Nephron (organoid): ENCODE results near the gene CAPN3.
A peak's percentile ranks its signal among the peaks of the same experiment; 100 is the strongest.

Experiments
- H3K27ac Mint-ChIP-seq, 3 experiments: 2 replicates each; pipeline ENCODE4 v1.8.0; 2020; ENCODE audit warnings: mixed read lengths in 3 of 3, mild to moderate bottlenecking in 2 of 3, moderate library complexity in 1 of 3
- H3K27me3 Mint-ChIP-seq: 2 replicates; pipeline ENCODE4 v1.8.0; 2021; ENCODE audit warnings: low read depth, mild to moderate bottlenecking, moderate library complexity, mixed read lengths
- H3K36me3 Mint-ChIP-seq: 2 replicates; pipeline ENCODE4 v1.8.0; 2020; ENCODE audit warnings: low read depth, mixed read lengths
- H3K4me1 Mint-ChIP-seq: 2 replicates; pipeline ENCODE4 v1.8.0; 2020; ENCODE audit warnings: mixed read lengths
- H3K4me3 Mint-ChIP-seq, 3 experiments: 2 replicates each; pipeline ENCODE4 v1.8.0; 2020; ENCODE audit warnings: mild to moderate bottlenecking in 3 of 3, mixed read lengths in 3 of 3, moderate library complexity in 2 of 3
- H3K9me3 Mint-ChIP-seq: 2 replicates; pipeline ENCODE4 v1.8.0; 2020; ENCODE audit warnings: mixed read lengths
- CTCF ChIP-seq, 3 experiments: fragments of 200-600 bp; sonication (generic); IDR thresholded peaks; one replicate each; pipeline ENCODE4 v1.5.0; 2021; ENCODE audit warnings: antibody characterized with exemption in 3 of 3; ENCODE audit not compliant: unreplicated experiment in 3 of 3

Gene CAPN3

GRCh38 chr15:42408178-42408577 is 48.9 kb downstream of the CAPN3 start:
- no peaks in the 10 kb centered on the region for H3K9me3 Mint-ChIP-seq
- H3K4me3 Mint-ChIP-seq: no peak overlapping the region
- H3K36me3 Mint-ChIP-seq: peaks cover 26% of the 10 kb centered on the region
- H3K4me1 Mint-ChIP-seq: peaks cover 10% of the 10 kb centered on the region
- no peak for TF ChIP-seq CTCF (IDR thresholded peaks at IDR 0.05; ENCODE audit: unreplicated experiment in 3 of 3)
- H3K27ac Mint-ChIP-seq: peak overlapping the region in 1 of 3 experiments; percentile 42
- no peaks in the 10 kb centered on the region for H3K27me3 Mint-ChIP-seq

- H3K27me3 Mint-ChIP-seq: no peaks in the 10 kb centered on the region
- no peak overlapping the region for H3K4me3 Mint-ChIP-seq
- H3K27ac Mint-ChIP-seq: no peak overlapping the region
- peaks cover 33% of the 10 kb centered on the region for H3K36me3 Mint-ChIP-seq
- peaks cover 10% of the 10 kb centered on the region for H3K4me1 Mint-ChIP-seq
- TF ChIP-seq CTCF (IDR thresholded peaks at IDR 0.05; ENCODE audit: unreplicated experiment in 3 of 3): no peak
- no peaks in the 10 kb centered on the region for H3K9me3 Mint-ChIP-seq
Measured at GRCh38 chr15:42409011-42409410, 49.7 kb downstream of the CAPN3 start.

DNA sequence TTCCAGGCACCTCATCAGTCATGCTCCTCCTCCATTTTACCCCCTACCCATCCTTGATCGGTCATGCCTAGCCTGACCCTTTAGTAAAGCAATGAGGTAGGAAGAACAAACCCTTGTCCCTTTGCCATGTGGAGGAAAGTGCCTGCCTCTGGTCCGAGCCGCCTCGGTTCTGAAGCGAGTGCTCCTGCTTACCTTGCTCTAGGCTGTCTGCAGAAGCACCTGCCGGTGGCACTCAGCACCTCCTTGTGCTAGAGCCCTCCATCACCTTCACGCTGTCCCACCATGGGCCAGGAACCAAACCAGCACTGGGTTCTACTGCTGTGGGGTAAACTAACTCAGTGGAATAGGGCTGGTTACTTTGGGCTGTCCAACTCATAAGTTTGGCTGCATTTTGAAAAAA is 52.6 kb downstream of the CAPN3 start:
- H3K36me3 Mint-ChIP-seq: peaks cover 52% of the 10 kb centered on the region
- H3K27me3 Mint-ChIP-seq: no peaks in the 10 kb centered on the region
- no peaks in the 10 kb centered on the region for H3K4me1 Mint-ChIP-seq
- H3K27ac Mint-ChIP-seq: no peak overlapping the region
- no peak for TF ChIP-seq CTCF (IDR thresholded peaks at IDR 0.05; ENCODE audit: unreplicated experiment in 3 of 3)
- no peaks in the 10 kb centered on the region for H3K9me3 Mint-ChIP-seq
- no peak overlapping the region for H3K4me3 Mint-ChIP-seq

GRCh38 chr15:42413920-42414319 is 54.6 kb downstream of the CAPN3 start:
- H3K4me3 Mint-ChIP-seq: no peak overlapping the region
- no peak for TF ChIP-seq CTCF (IDR thresholded peaks at IDR 0.05; ENCODE audit: unreplicated experiment in 3 of 3)
- no peak overlapping the region for H3K27ac Mint-ChIP-seq
- peaks cover 65% of the 10 kb centered on the region for H3K36me3 Mint-ChIP-seq
- no peaks in the 10 kb centered on the region for H3K9me3 Mint-ChIP-seq
- H3K27me3 Mint-ChIP-seq: no peaks in the 10 kb centered on the region
- H3K4me1 Mint-ChIP-seq: no peaks in the 10 kb centered on the region

GRCh38 chr15:42419369-42419768 is 60.1 kb downstream of the CAPN3 start:
- H3K4me3 Mint-ChIP-seq: no peak overlapping the region
- H3K36me3 Mint-ChIP-seq: peaks cover 67% of the 10 kb centered on the region
- no peaks in the 10 kb centered on the region for H3K27me3 Mint-ChIP-seq
- no peaks in the 10 kb centered on the region for H3K9me3 Mint-ChIP-seq
- H3K27ac Mint-ChIP-seq: no peak overlapping the region
- no peak for TF ChIP-seq CTCF (IDR thresholded peaks at IDR 0.05; ENCODE audit: unreplicated experiment in 3 of 3)
- no peaks in the 10 kb centered on the region for H3K4me1 Mint-ChIP-seq

GRCh38 chr15:42421376-42421775 is 62.1 kb downstream of the CAPN3 start:
- no peaks in the 10 kb centered on the region for H3K4me1 Mint-ChIP-seq
- no peak overlapping the region for H3K4me3 Mint-ChIP-seq
- no peaks in the 10 kb centered on the region for H3K9me3 Mint-ChIP-seq
- H3K27me3 Mint-ChIP-seq: no peaks in the 10 kb centered on the region
- TF ChIP-seq CTCF (IDR thresholded peaks at IDR 0.05; ENCODE audit: unreplicated experiment in 3 of 3): no peak
- H3K27ac Mint-ChIP-seq: no peak overlapping the region
- H3K36me3 Mint-ChIP-seq: peaks cover 74% of the 10 kb centered on the region
